C4-2B (cell line): Measurements from ENCODE around the gene CMTM3.

Experiments used
- H3K27ac ChIP-seq: fragments of 450-650 bp; 2 replicates; pipeline ENCODE4 v1.5.1; 2017
- CTCF ChIP-seq: fragments of 450-650 bp; conservative IDR thresholded peaks from 2 replicates; pipeline ENCODE4 v1.5.1; 2017; ENCODE audit warnings: mild to moderate bottlenecking
- ZFX ChIP-seq: fragments of 450-650 bp; IDR thresholded peaks from 2 replicates; pipeline ENCODE4 v1.6.1; 2017

Gene CMTM3

GRCh38 chr16:66585481-66586239, 18.8 kb upstream of the CMTM3 start:
- H3K27ac ChIP-seq = no peak overlapping the region
- no peak for TF ChIP-seq ZFX
- no peak for TF ChIP-seq CTCF

GRCh38 chr16:66587881-66588600, 16.5 kb upstream of the CMTM3 start:
- H3K27ac ChIP-seq = no peak overlapping the region
- TF ChIP-seq ZFX (no peak), CTCF (no peak)

- no peak for TF ChIP-seq ZFX
- TF ChIP-seq CTCF = no peak; the same call in 1 of the 2 replicates
- no peak overlapping the region for H3K27ac ChIP-seq
Measured at GRCh38 chr16:66588981-66589713, 15.4 kb upstream of the CMTM3 start.

GRCh38 chr16:66590322-66590721, 14.2 kb upstream of the CMTM3 start:
- no peak overlapping the region for H3K27ac ChIP-seq
- TF ChIP-seq CTCF (no peak), ZFX (no peak)

GRCh38 chr16:66591018-66591417, 13.5 kb upstream of the CMTM3 start:
- TF ChIP-seq ZFX (no peak), CTCF (no peak)
- H3K27ac ChIP-seq = no peak overlapping the region

GRCh38 chr16:66592241-66592640, 12.3 kb upstream of the CMTM3 start:
- TF ChIP-seq CTCF = no peak
- no peak for TF ChIP-seq ZFX
- no peak overlapping the region for H3K27ac ChIP-seq

GRCh38 chr16:66592814-66593213, 11.7 kb upstream of the CMTM3 start:
- H3K27ac ChIP-seq = no peak overlapping the region
- TF ChIP-seq CTCF (no peak), ZFX (no peak)
